CD4-positive, alpha-beta T cell treated with Interleukin-21 for 1 hour (primary cell): ENCODE results near the gene PLA2G2F.

ENCODE experiments used
- DNase-seq: peaks from one replicate; pipeline ENCODE4 v3.0.0-alpha.2; 2020

Gene PLA2G2F

DNA sequence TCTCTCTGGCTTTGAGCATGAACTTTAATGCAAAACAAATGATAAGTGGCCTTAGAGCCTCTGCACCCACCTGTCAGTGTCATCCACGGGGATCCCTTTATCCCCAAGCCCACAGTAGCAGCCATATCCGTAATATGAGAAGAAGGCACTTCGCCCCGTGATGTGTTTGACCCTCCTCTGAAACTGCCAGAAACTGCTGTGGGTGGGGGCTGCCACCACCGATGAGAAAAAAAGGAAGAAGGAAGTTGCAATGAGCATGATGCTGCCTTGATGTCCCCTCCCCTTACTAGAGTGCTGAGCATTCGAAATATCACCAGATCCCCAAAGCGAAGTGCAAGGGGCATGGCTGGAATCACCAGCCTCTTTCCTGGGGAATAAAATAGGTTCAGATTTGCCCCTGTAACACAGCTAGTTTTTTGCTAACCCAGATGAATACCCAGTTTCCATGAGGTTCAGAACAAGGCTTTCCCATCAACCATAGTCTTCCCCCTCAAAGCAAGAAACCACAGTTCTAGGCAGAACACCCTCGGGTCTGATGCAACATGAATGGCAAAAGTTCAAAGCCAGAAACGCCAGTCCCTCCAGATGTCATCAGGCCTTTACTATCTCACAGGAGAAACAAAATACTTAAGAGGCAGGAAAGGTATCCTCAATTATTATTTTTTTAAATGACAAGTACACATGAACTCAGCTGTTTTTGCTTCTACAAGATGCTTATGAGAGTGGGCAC is 36.0 kb downstream of the PLA2G2F start:
- DNase-seq, result no peak

DNA sequence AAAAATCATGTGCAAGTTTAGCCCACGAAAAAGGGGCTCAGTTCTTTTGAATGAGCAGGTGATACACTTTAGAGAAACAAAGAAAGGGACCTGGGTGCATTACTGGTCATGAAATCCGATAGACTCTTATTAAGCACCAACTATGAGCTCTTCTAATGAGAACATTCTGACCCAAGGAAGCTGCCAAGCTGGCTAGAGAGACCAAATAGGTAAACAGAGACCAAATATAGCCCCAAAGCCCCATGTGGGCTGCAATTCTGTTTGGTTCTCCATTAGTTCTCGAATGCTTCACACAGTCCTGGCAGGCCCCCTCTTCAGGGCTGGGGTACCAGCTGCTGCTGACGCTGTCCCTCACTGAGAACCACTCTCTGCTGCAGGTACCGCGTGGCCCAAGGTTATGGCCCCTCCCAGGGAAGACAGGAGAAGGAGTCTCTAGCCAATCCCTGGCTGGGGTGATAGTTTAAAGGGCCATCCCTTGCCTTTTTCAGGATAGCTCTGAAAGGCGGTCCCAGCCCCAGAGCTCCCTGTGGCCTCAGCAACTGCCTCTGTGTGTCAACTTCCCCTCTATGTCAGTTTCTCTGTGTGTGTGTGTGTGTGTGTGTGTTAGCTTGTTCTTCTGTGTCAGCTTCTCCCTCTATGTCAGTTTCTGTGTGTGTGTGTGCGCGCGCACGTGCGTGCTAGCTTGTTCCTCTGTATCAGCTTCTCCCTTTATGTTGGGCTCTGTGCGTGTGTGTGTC is 39.7 kb downstream of the PLA2G2F start:
- no peak for DNase-seq

DNA sequence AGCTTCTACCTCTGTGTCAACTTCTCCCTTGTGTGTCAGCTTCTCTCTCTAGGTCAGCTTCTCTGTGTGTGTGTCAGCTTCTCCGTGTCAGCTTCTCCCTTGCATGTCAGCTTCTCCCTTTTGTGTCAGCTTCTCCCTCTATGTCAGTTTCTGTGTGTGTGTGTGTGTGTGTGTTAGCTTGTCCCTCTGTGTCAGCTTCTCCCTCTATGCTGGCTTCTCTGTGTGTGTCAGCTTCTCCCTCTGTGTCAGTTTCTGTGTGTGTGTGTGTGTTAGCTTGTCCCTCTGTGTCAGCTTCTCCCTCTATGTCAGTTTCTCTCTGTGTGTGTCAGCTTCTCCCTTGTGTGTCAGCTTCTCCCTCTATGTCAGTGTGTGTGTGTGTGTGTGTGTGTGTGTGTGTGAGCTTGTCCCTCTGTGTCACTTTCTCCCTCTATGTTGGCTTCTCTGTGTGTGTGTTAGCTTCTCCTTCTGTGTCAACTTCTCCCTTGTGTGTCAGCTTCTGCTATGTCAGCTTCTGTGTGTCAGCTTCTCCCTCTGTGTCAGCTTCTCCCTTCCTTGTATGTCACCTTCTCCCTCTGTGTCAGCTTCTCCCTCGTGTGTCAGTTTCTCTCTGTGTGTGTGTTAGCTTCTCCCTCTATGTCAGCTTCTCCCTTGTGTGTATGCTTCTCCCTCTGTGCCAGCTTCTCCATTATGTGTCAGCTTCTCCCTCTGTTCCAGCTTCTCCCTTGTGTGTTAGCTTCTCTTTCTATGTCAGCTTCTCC is 40.4 kb downstream of the PLA2G2F start:
- no peak for DNase-seq

- no peak for DNase-seq
These were observed 41.2 kb downstream of the PLA2G2F start for GRCh38 chr1:20180129-20180843.

GRCh38 chr1:20180844-20181207 is 41.7 kb downstream of the PLA2G2F start:
- no peak for DNase-seq

DNA sequence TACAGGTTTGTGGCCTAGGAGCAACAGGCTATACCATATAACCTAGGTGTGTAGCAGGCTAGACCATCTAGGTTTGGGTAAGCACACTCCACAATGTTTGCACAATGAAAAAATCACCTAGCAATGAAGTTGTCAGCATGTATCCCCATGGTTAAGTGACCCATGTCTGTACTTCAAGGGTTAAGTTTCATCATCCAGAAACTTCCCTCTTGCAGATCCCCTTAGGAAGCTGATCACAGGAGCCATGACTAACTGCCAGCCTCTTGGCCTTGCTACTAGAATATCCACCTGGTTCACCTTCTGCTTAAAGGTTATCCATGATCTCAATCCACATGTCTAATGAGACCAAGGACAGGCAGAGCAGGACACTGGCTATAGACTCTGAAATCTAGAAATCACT is 43.3 kb downstream of the PLA2G2F start:
- DNase-seq, result no peak

DNA sequence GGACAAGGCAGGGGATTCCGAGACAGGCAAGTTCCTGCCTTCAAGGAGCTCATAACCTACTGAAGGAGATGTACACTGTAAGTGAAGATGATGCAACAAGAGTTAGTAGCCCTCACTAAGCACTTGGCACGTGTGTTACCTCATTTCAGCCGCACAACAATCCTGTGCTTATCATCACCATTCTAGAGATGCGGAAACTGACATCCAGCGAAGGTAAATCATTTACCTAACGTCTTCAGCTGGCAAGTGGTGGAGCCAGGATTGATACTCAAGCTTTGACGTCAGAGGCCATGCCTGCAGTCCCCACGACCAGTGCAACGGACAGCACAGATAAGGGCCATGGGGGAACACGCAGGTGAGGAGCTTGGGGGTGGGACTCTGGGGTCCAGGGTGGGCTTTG is 43.9 kb downstream of the PLA2G2F start:
- no peak for DNase-seq

DNA sequence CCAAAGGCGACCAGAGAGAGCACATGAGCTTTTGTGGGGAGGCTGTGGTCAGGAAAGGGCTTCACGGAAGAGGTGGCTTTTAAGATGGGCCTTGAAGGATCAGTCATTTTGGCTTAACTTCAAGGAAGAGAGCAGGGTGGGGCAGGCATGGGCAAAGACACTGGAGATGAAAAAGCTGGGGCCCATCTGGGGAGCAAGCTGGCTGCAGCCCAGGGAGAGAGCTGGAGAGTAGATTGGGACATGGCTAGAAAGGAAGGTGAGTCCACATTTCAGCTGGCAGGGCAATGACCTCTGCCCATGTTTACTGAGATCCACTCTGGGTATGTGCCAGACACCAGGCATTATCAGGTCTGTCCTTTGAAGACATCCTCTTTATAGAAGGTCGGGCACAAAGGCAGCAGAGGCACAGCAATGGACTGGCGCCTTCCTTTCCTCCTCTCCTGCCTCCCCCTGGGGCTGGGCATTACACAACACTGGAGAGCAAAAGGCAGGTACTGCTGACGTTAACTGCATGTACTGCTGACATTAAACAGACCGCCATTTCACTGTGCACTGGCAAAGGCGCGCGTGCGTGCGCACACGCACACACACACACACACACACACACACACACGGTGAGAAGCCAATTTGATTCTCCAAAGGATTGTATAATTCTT is 44.6 kb downstream of the PLA2G2F start:
- DNase-seq, result no peak

DNA sequence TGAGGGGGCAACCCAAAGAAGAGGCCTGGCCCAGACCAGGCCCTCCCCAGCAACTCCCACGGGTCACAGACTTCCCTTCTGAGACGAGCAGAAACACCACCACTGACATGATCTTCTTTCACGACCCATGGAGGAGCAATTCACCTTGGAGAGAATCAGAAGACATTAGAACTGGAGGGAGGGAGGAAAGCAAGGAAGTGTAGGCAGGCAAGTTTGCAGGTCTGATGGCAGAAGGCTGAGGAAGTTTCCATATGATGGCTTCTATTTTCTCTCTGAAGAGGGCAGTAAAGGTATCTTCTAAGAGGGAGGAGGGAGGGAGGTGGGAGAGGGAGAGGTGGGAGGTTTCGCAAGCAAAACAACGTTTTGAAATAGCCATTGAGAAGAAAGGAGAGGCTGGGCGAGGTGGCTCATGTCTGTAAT is 45.4 kb downstream of the PLA2G2F start:
- no peak for DNase-seq

- DNase-seq, result peak; percentile 79
These were observed 46.1 kb downstream of the PLA2G2F start for GRCh38 chr1:20184997-20185833.

- peak; percentile 70 for DNase-seq
These were observed 47.0 kb downstream of the PLA2G2F start, which contains the start of the genes PLA2G2C and UBXN10 for GRCh38 chr1:20185834-20186782. PLA2G2C (minus strand) TSS chr1:20186518; CDS start chr1:20177363, 9,155 bp downstream. UBXN10 (plus strand) TSS chr1:20186096; CDS start chr1:20190562, 4,466 bp downstream.

GRCh38 chr1:20187103-20187812 is 48.1 kb downstream of the PLA2G2F start:
- peak; percentile 55 for DNase-seq

GRCh38 chr1:20187813-20188454 is 48.8 kb downstream of the PLA2G2F start:
- DNase-seq, result peak; percentile 9

DNA sequence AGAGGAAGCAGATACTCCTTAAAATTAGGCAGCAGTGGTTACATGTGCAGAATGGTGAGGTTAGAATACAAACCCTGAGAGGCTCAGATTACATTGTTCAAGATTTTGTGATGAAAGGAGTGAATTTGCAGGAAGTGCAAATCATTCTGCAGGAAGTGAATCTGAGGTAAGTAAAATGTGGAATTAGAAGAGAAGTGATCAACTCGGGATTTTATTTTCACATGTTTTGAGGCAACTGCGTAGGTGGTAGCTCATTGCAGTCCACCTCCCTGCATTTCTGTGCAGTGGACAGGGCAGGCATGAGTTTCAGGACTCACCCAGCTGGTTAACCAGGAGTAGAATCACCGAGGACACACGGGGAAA is 49.3 kb downstream of the PLA2G2F start:
- DNase-seq, result no peak

DNA sequence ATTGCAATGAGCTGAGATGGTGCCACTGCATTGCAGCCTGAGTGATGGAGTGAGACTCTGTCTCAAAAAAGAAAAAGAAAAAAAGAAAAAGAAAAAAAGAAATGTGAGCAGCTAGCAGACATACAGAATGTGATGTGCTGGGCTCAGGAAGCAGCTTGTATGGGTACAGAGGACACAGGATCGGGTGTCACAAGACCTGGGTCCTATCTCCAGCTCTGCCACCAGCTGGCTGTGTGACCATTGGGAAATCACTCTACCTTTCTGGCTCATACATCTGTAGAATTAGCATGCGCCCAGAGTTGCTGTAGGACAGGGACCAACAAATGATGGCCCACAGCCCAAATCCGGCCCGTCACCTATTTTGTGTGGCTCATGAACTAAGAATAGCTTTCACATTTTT is 50.5 kb downstream of the PLA2G2F start:
- no peak for DNase-seq

DNA sequence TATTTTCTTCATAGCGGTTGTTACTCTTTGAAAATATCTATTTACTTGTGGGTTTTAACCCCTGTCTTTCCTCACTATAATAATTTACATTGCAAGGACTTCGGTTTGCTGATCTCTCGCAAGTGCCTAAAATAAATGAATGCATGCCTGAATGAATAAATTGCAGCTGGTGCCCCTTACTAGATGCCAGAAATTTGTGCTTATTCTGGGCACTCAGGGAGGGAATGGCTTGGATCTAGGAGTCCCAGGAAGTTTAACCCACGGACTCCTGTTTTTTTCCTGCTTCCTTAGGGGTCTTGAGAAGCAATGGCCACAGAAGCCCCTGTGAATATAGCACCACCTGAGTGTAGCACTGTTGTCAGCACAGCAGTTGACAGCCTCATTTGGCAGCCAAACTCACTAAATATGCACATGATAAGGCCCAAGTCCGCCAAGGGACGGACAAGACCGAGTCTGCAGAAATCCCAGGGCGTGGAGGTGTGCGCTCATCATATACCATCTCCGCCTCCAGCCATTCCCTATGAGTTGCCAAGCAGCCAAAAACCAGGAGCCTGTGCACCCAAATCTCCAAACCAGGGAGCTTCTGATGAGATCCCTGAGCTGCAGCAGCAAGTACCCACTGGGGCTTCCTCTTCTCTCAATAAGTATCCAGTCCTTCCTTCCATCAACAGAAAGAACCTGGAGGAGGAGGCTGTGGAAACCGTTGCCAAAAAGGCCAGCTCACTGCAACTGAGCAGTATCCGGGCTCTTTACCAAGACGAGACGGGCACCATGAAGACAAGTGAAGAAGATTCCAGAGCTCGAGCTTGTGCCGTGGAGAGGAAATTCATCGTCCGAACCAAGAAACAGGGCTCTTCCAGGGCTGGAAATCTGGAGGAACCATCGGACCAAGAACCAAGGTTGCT is 51.4 kb downstream of the PLA2G2F start:
- DNase-seq, result no peak

GRCh38 chr1:20191266-20191825 is 52.2 kb downstream of the PLA2G2F start:
- no peak for DNase-seq

GRCh38 chr1:20192364-20192763 is 53.2 kb downstream of the PLA2G2F start:
- no peak for DNase-seq
